GM19372 (cell line): Measurements from ENCODE around the gene CYB561A3.

ENCODE experiments used
- ATAC-seq: cut with Tn5 transposase; IDR thresholded peaks from one replicate; pipeline ENCODE4 v1.9.1; 2021; ENCODE audit warnings: mild to moderate bottlenecking, low read depth, moderate library complexity; ENCODE audit not compliant: unreplicated experiment

The CYB561A3 gene

GRCh38 chr11:61347916-61348461, 13.7 kb downstream of the CYB561A3 start:
- no peak for ATAC-seq

- no peak for ATAC-seq
These were observed 15.5 kb downstream of the CYB561A3 start for GRCh38 chr11:61345954-61346843.

- no peak for ATAC-seq
These were observed 16.5 kb downstream of the CYB561A3 start for GRCh38 chr11:61345170-61345610.

- no peak for ATAC-seq
These were observed 17.6 kb downstream of the CYB561A3 start for GRCh38 chr11:61343792-61344745.

- ATAC-seq: no peak
These were observed 19.4 kb downstream of the CYB561A3 start for GRCh38 chr11:61342207-61342803.

GRCh38 chr11:61341706-61342105, 20.0 kb downstream of the CYB561A3 start:
- ATAC-seq: no peak

GRCh38 chr11:61340979-61341378, 20.7 kb downstream of the CYB561A3 start:
- ATAC-seq: no peak

GRCh38 chr11:61339490-61339878, 22.2 kb downstream of the CYB561A3 start:
- ATAC-seq: no peak

GRCh38 chr11:61338783-61339489, 22.7 kb downstream of the CYB561A3 start:
- no peak for ATAC-seq

- no peak for ATAC-seq
These were observed 23.8 kb downstream of the CYB561A3 start for GRCh38 chr11:61337706-61338470.

- peak; percentile 49 for ATAC-seq
These were observed 25.3 kb downstream of the CYB561A3 start for GRCh38 chr11:61336171-61336935.

GRCh38 chr11:61335355-61335710, 26.3 kb downstream of the CYB561A3 start:
- no peak for ATAC-seq

- ATAC-seq: no peak
These were observed 27.0 kb downstream of the CYB561A3 start for GRCh38 chr11:61334434-61335354.

GRCh38 chr11:61333550-61334433, 27.9 kb downstream of the CYB561A3 start:
- no peak for ATAC-seq

- peak; percentile 93 for ATAC-seq
These were observed 28.7 kb downstream of the CYB561A3 start, which contains the start of the genes DDB1 and TKFC for GRCh38 chr11:61332797-61333549. Gene DDB1 (minus strand): TSS chr11:61333105. CDS start chr11:61332968, 137 bp downstream. Gene TKFC (plus strand): TSS chr11:61333228. CDS start chr11:61334729, 1,501 bp downstream.
